ENCODE data around the gene SIPA1L3.
"Not testable (repeated sequence)": the region's sequence is repeated elsewhere in the genome, so short reads cannot be mapped to it uniquely, and the experiment has no call there.

Gene SIPA1L3

DNA sequence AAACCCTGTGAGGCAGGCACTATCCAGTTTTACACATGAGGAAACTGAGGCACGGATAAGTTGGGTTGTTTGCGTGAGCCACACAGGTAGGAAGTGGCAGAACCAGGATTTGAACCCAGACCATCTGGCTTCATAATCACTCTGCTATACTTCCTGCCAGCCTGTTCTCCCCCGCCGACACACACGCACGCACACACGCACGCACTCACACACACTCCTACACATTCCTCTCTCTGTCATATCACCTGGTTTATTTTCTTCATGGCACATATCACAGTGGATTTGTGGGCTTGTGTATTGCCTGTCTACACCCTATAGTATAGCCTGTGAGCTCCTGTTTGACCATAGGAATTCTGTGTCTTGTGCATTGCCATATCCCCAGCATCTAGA is 140.0 kb downstream of the SIPA1L3 start:
- DNase-seq, result no peak

DNA sequence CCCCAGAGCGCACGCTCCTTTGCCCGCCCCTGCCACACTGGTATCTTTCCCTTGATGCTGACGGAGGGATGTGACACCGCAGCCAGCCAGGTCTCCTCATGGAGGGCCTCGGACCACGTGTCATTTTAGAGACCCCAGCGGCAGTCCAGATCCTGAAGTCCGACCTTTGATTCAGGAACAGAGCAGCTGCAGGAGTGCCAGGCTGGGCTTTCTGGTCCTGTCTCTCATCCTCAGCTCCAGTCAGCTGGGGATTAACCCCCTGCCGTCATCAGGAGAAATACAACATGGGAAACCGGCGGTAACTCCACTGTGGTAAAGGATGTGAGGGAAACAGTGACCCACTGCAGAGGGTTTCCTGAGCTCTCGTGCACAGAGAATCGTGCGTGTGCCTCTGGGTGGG is 140.6 kb downstream of the SIPA1L3 start:
- DNase-seq, result no peak

- peak; percentile 99 for DNase-seq
These were observed 142.2 kb downstream of the SIPA1L3 start for GRCh38 chr19:38049105-38049649.

- no peak for DNase-seq
These were observed 148.0 kb downstream of the SIPA1L3 start for GRCh38 chr19:38055010-38055409.

DNA sequence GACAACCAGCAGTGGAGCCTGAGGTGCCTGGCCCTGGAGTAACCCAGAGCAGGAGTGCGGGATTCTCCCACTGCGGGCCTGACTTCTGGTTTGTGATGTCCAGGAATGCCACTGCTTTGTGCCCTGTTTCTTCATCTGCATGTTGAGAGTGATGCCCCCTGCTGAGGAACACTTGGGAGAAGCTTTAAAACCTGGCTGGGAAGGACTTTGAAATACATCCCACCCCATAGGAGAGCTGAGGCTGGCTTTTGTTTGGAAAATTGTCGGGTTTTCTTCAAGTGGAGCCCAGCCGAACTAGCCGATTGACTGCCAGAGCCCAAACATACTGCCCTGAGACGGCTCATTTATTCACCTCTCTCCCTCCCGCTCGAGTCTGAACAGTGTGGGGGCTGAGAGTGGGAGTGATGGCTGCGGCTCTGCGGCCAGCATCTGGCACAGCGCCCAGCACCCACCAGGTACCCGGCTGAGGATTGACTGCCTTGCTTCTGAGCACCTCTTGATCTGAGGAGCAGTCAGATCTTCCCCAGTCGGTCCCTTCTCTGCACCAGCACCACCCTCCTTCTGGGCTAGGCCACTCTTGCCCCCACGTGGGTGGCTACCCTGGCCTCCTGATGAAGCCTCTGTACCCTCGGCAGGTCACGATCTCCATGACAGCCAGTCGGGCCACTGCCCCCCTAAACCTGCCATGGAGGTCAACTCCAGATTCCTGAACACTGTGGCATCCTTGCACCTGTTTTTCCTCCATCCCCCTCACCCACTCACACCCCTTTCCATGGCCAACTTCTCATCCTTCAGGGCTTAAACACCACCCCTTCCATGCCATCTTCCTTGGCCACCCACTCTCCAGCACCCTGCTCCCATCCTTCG is 148.9 kb downstream of the SIPA1L3 start:
- DNase-seq, result no peak

DNA sequence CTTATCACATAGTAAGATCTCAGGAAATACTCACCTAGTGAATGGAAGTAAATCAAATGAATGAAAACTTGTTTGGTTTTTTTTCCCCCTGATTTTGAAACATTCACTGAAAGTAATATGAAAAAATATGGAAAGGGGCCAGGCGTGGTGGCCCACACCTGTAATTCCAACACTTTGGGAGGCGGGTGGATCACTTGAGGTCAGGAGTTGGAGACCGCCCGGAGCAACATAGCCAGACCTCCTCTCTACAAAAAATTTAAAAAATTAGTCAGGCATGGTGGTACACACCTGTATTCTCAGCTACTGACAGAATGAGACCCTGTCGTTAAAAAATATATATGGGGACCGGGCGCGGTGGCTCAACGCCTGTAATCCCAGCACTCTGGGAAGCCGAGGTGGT is 149.6 kb downstream of the SIPA1L3 start:
- no peak for DNase-seq

DNA sequence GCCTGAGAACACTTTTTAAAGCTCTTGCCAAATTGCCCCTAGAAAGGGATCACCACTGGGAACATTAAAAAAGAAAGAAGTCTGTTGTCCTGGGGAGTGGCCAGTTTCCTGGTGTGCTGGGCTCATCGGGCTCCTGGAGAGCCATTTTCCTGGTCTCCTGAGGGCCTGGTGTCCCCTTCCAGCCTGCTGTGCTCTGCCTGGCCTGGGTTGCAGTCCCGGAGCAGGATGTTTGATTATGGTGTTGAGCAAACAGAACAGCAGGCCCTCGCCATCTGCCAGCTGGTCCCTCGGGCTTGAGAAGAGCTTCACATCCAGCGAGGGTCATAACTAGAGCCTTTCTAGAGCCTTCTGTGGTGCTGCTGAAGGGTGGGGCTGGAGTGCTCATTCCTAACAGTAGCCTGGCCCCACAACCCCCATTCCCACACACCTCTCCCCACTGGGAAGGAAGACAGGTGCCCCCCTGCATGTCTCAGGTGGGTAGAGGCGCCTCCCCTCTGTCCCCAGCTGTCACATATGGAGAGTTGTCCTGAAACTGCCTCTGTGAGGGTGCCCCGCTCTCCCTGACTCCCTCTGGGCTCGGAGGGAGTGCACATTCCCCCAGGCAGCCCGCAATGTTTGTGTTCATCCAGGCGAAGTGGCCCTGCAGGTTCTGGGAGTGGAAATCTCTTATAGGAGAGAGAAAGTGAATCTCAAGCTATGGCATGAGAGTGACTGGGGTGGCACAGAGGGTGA is 151.1 kb downstream of the SIPA1L3 start:
- DNase-seq, result no peak

DNA sequence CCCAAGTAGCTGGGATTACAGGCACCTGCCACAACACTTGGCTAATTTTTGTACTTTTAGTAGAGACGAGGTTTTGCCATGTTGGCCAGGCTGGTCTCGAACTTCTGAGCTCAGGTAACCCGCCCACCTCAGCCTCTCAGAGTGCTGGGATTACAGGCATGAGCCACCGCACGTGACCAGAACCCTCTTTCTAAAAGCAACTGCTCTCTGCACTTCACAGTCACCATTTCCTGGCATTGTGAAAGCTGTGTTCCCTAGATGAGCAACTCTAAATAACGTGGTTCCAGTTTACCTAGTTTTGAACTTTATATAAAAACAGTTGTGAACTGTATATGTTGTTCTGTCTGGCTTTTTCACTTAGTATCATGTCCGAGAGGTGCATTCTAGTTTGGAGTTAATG is 152.9 kb downstream of the SIPA1L3 start:
- DNase-seq, result no peak

GRCh38 chr19:38060331-38060730 is 153.3 kb downstream of the SIPA1L3 start:
- DNase-seq, result no peak

DNA sequence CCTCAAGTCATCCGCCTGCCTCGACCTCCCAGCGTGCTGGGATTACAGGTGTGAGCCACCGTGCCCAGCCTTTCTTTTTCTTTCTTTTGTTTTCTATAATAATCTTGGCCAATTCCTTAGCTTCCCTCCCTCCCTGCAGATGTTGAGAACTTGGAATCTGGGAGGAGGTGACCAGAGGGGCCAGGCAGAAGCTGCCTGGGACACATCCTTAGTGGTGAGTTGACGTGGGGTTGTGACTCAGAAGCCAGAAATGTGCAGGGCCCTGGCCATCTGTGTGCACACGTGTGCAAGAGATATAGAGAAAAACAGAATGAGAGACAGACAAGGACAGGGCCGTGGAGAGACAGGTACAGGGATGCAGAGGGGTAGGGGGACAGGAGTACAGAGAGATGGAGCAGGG is 154.3 kb downstream of the SIPA1L3 start:
- DNase-seq, result no peak

DNA sequence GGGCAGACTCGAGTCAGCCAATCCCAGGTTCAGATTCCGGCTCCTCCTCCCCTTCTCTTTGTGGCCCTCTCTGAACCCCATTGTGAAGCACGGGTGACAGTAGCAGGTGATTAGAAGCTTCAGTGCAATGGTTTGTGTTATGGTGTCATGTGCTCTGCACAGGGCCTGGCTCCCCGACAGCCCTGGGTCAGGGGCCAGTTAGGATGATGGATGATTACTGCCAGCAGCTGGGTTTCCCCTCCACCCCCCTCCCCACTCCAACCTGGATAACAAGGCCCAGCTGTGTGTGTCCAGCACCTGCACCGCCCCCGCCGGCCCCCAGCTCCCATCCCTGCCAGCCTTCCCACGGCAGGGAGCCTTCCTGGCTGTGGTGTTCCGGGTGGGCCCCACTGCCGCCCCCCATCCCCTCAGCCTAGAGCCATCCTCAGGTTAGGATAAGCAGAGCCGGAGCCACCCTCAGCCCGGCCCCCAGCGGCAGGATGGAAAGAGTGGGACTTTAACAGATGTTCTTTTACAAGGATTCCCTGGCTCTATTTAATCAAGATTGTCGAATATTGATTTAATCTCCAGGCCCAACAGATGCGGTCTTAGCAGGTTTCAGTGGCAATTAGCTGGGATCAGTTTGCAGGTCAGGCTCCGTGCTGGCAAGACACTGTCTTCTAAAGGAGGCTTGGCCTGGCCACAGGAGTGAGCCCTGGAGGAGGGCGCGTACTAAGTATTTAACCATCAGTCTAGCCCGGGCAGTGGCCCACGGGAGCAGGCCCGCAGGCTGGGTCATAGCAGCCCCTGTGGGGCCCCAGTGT is 156.2 kb downstream of the SIPA1L3 start:
- DNase-seq, result no peak

- no peak for DNase-seq
These were observed 156.9 kb downstream of the SIPA1L3 start for GRCh38 chr19:38063928-38064327.

DNA sequence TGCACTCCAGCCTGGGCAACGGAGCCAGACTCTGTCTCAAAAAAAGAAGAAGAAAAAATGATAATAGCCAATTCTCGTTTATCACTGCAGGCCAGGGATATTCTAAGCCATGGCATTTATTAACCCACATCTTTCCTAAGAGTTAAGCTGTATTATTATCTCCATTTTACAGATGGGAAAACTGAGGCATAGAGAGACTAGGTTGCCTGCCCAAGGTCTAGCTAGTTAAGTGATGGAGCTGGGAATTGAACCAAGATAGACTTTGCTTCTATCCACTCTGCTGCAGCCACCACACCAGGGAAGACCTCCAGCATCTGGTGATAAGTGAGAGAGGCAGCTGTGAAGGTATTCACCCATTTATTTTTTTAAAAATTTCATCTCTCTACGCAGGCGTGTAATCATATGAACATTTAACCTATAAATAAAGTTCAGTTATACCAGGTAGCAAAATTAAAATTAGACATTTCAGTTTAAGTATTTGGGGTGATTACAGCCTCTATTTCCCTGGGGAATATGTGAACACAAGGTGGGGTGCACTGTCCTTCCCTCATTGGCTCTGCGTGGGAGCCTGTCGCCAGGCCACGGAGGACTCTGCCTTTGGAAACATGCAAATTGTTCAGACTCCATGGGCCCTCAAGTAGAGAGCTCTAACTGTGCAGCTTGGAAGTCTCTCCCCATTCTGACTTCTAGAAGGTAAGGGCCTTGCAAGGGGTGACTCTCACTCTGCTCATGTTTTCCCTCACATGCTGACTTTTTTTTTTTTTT is 157.8 kb downstream of the SIPA1L3 start:
- DNase-seq, result no peak

- DNase-seq, result not testable (repeated sequence)
These were observed 158.8 kb downstream of the SIPA1L3 start for GRCh38 chr19:38065775-38066174.

GRCh38 chr19:38068826-38069225 is 161.8 kb downstream of the SIPA1L3 start:
- no peak for DNase-seq

- no peak for DNase-seq
These were observed 163.6 kb downstream of the SIPA1L3 start for GRCh38 chr19:38070573-38070972.

DNA sequence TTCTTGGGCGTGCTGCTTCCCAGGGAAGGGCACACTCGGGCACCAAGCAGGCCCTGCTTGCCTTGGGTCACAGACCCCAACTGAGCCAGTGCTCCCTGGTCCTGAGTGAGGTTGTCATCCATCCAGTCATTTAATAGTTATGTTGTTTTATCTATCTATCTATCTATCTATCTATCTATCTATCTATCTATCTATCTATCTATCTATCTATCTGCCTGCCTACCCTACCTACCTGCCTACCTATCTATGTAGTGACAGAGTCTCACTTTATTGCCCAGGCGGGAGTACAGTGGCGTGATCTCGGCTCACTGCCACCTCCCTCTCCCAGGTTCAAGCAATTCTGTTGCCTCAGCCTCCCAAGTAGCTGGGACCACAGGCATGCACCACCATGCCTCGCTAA is 164.0 kb downstream of the SIPA1L3 start:
- DNase-seq, result not testable (repeated sequence)

DNA sequence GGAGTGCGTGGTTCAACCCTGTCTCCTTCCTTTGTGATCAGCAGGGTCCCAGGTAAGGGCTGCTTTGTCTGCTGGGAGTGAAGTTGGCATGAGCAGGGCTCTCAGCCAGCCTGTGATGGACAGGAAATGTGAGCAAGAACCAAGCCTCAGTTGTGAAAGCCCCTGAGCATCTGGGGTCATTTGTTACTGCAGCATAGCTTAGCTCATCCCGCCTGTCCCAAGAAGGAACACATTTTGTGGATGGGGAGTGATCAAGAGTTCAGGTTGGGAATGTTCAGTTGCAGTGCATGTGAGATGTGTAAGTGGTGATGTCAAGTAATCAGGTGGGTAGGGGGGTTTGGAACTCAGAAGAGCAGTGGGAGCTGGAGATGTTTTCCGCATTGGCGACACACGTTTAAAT is 164.6 kb downstream of the SIPA1L3 start:
- DNase-seq, result no peak

GRCh38 chr19:38072776-38073750 is 166.1 kb downstream of the SIPA1L3 start:
- DNase-seq, result no peak

DNA sequence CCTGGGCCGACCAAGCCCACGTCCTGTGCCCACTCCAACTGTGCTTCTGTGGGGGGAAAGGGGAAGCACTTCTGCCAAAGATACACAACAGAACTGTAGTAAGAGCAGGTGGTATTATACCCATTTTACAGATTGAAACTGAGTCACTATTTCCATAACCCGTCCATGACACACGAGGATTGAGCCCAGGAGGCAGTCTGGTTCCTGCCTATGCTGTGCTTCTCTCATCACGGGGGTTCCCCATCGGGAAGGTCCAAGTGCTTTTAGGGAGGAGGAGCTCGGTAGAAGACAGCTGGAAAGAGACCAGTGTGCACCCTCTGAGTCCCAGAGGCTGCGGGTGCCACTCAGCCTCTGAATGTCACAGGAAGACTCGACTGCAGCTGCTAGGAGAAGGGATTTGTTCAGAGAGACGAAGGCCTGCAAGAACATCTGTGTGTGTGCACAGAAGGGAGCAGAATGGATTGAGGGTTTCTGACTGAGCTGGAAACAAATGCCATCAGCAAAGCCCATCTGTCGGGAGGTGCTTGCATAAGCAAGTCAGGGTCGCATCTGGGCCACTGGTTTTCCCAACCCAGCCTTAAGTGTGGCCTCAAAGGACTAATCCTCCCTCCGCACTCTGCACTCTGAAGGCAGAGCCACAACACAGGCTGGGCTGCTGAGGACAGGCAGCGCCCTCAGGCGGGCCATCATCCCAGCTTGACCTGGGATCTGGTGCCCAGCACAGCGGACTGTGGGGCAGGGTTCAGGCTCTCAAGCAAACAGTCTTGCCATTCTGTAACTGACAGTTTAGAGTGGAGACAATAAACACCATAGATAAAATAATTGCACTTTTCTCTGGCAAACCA is 167.1 kb downstream of the SIPA1L3 start:
- DNase-seq, result peak; percentile 88
